SH-SY5Y (cell line): Measurements from ENCODE around the gene UCP2.

Source experiments
- GATA2 ChIP-seq: IDR thresholded peaks from 2 replicates; pipeline ENCODE4 v1.6.1; 2011; ENCODE audit warnings: mild to moderate bottlenecking, low read depth, low read length
- GATA3 ChIP-seq: IDR thresholded peaks from 2 replicates; pipeline ENCODE4 v1.6.1; 2011; ENCODE audit warnings: low read depth, mild to moderate bottlenecking, low read length, moderate library complexity

GRCh38 chr11:73942010-73942409 is 40.6 kb downstream of the UCP2 start:
- no peak for TF ChIP-seq GATA2
- no peak for TF ChIP-seq GATA3
